ENCODE results near the gene NRXN3.

NRXN3 gene

GRCh38 chr14:79861111-79861510 is 1690.9 kb downstream of the NRXN3 start:
- no peak overlapping the region for H3K4me3 ChIP-seq (ENCODE audit: low read length)
- peak; percentile 5 for DNase-seq (ENCODE audit: low read depth, low spot score)

DNA sequence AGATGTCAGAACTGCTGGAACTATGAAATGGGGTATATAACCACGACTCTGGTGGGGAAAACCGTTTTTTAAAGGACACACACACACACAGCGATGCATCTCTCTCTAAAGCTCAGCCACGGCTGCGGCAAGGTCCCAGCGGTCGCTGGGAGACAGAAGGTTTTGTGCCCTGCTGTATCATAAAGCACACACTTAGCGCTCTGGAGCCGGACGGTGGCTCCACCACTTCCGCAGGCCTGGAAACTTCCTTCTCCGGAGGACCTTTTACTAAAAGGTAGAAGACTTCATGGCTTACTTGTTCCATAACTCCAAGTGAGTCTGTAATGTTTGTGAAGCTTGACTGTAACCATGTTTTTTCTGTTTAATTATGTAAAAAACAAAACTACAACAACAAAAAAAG is 1691.9 kb downstream of the NRXN3 start:
- no peak overlapping the region for H3K4me3 ChIP-seq (ENCODE audit: low read length)
- no peak for DNase-seq (ENCODE audit: low read depth, low spot score)

- no peak overlapping the region for H3K4me3 ChIP-seq (ENCODE audit: low read length)
- DNase-seq (ENCODE audit: low read depth, low spot score), result no peak
Measured at GRCh38 chr14:79871136-79871535, 1701.0 kb downstream of the NRXN3 start.

DNA sequence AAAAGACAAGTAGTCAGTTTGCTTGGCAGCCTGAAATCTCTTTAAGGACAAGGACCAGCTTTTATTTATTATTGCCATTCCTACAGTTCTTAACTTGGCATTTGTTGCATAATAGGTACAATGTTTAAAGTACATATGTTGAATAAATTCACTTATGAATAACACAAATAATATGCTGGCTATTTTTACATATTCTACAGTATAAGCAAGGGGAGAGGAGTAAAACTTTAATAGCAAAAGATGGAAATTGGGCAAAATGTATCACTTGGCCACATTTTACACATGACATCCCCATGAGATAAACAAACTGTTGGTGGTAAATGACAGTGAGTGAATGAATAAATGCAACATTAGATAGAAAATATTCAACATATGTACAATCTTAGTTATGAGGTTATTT is 1708.1 kb downstream of the NRXN3 start:
- DNase-seq (ENCODE audit: low read depth, low spot score), result no peak

DNA sequence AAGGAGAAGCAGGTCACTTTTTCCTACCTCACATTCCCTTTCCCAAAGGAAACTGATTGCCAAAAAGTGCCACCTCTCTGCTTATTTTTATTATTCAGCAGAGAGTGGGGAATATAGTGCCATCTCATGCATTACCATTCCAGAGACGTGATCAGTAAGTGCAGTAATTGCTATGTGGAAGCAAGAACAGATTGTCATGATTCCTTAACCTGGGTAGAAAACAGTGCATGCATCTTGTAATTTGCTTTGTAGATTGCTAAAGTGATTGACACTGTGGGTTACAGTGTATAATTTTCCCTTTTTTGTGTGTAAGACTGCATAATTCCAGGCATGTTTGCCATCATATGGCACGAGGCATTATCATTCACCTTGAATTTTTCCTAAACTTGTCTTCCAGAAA is 1708.6 kb downstream of the NRXN3 start:
- H3K4me3 ChIP-seq (ENCODE audit: low read length), result no peak overlapping the region
- no peak for DNase-seq (ENCODE audit: low read depth, low spot score)

More for the DNA sequence above, 1708.1 kb downstream of the NRXN3 start:
- no peak overlapping the region for H3K4me3 ChIP-seq (ENCODE audit: low read length)

DNA sequence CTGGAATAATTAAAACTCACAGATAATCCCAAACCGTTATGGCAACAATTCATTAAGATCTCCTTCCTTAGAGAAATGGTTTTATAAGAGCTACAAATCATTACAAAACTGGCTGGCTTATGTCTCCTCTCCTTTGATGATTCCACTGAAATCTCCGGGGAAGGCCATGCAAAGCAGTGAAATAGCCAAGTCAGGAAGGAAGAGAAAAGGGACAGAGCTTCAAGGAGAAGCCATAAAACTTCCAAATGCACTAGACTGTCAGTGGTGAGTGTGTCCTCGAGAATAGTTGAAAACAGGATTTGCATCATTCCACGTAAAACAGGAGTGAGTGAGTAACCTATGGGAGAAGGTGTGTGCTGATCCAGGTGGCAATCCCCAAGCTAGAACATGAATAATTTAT is 1711.1 kb downstream of the NRXN3 start:
- DNase-seq (ENCODE audit: low read depth, low spot score), result no peak
- no peak overlapping the region for H3K4me3 ChIP-seq (ENCODE audit: low read length)

DNA sequence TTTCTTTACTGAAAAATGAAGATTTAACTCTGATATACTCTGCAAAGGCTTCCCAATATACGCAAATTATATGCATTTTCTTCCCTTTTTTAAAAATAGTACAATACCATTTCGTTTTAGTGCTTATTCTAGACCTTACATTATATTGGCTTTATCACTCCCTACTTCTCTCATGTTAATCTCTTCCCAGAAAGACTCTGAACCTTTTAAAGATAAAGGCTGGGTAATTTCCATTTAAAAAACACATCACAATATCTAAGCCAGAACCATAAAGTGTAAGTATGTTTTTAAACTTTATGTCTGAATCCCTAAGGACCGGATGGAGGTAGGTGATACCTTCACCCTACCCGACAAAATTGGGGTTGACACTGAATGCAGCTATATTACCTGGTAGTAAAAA is 1720.4 kb downstream of the NRXN3 start:
- H3K4me3 ChIP-seq (ENCODE audit: low read length), result no peak overlapping the region
- DNase-seq (ENCODE audit: low read depth, low spot score), result no peak

GRCh38 chr14:79896009-79896408 is 1725.8 kb downstream of the NRXN3 start:
- no peak for DNase-seq (ENCODE audit: low read depth, low spot score)
- no peak overlapping the region for H3K4me3 ChIP-seq (ENCODE audit: low read length)

- no peak overlapping the region for H3K4me3 ChIP-seq (ENCODE audit: low read length)
- no peak for DNase-seq (ENCODE audit: low read depth, low spot score)
Measured at GRCh38 chr14:79899610-79900009, 1729.4 kb downstream of the NRXN3 start.

DNA sequence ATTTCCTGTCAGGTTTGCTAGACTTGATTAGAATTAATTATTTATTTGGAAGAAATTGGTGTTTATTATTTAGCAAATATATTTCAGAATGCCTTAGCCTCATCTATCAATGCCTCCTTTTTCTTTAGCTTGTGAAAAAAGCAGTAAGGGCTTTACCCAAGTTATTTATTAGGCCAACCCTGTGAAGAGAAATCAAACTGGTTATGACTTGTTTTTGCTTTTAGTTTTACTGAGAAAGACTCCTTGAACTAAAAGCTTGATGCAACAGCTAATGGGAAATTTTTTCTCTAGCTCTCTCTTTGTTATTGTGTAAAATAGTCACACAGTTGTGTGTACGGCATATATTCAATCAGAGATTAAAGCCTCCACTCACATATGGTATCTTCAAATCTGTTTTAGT is 1734.3 kb downstream of the NRXN3 start:
- DNase-seq (ENCODE audit: low read depth, low spot score), result no peak
- H3K4me3 ChIP-seq (ENCODE audit: low read length), result no peak overlapping the region

DNA sequence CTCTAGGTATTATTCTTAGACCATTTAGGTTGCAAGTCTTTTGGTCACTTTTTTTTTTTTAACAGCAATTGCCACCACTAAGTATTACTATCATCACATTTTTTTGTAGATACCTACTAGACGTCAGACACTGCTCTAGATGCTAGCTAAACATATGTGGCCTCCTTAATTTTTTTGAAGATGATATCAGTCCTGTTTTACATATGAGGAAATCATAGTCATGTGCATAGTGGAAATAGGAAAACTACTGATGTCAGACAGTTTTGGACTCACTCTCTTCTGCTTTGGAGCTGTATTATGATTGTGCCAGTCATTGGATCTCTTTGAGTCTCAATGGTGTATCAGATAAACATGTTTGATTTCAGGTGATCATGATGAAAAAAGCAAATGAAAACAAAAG is 1736.8 kb downstream of the NRXN3 start:
- H3K4me3 ChIP-seq (ENCODE audit: low read length), result no peak overlapping the region
- no peak for DNase-seq (ENCODE audit: low read depth, low spot score)

DNA sequence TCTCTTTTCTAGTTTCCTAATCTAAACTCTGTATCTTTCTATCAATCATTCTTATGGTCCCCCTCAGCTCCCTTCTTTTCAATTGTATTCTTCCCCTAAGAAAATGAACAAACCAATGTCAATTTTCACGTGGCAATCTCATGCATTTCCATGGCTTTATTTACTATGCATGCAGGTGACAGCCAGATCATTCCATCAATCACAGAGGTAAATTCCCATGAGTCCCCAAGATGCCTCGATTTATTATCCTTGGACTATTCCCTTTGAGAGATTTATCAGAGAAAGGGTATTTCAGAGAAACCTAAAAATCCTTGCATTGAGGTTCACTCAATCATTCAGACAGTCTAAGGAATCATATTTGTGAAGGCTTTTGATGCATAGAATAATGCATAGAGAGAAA is 1739.9 kb downstream of the NRXN3 start:
- no peak overlapping the region for H3K4me3 ChIP-seq (ENCODE audit: low read length)
- no peak for DNase-seq (ENCODE audit: low read depth, low spot score)

DNA sequence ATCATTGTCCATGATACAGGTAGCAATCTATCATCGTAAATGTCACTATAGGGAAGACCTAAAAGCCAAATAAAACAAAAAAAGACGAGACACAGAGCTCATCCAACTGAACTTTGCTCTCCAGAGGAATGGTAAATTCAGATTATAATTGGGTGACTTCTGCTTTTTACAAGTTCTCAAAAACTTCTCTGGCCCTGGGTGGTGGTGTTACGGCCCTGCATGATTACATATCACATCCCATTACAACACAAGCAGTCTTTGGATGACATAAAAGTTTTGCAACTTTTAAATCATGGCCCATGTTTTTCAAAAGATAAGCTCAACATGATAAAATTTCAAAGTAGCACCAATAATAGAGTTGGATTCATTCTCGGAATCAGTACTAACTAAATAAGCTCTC is 1741.6 kb downstream of the NRXN3 start:
- H3K4me3 ChIP-seq (ENCODE audit: low read length), result no peak overlapping the region
- no peak for DNase-seq (ENCODE audit: low read depth, low spot score)

GRCh38 chr14:79914595-79914994 is 1744.4 kb downstream of the NRXN3 start:
- H3K4me3 ChIP-seq (ENCODE audit: low read length), result no peak overlapping the region
- DNase-seq (ENCODE audit: low read depth, low spot score), result no peak

GRCh38 chr14:79915406-79915805 is 1745.2 kb downstream of the NRXN3 start:
- no peak for DNase-seq (ENCODE audit: low read depth, low spot score)
- no peak overlapping the region for H3K4me3 ChIP-seq (ENCODE audit: low read length)

DNA sequence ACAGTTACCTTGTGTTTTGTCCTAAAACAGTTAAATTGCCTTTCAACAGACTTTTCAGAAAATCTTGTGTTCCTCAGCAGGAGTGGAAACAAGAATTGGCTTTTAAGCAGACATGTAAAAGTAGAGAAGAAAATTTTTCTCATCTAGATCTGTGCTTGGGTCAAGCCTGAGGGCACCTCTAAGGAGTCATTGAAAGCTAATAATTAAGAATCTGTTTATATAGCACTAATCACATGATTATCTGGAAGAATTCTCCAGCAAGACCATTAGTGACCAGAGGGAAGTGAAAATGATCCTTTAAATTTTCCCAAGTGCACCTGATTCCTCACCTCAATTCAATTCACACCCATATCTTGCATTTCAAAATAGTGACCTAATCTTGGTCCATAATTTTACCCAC is 1746.1 kb downstream of the NRXN3 start:
- DNase-seq (ENCODE audit: low read depth, low spot score), result no peak
- no peak overlapping the region for H3K4me3 ChIP-seq (ENCODE audit: low read length)

DNA sequence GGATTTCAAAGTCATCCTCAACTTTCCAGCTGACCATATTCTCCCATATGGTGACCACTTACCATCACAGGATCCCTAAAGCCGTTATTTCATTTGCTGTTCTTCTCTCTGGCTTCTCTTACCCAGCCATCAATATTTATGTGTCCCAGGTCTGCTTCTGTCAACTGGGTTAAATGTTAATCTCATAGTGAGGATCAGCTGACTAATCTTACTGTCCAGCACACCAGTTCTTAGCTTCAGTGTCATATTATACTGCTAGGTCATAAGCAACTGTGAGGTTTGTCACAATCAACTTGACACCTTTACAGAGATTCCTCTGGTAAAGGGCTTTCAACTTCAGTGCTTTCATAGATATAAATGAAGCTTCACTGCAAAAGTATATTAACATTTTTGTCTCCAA is 1746.7 kb downstream of the NRXN3 start:
- DNase-seq (ENCODE audit: low read depth, low spot score), result no peak
- no peak overlapping the region for H3K4me3 ChIP-seq (ENCODE audit: low read length)
